GM10847 (cell line): ENCODE data around the gene IPO7.
A peak's percentile ranks its signal among the peaks of the same experiment; 100 is the strongest.

Source experiments
- POLR2A ChIP-seq: IDR thresholded peaks from 2 replicates; pipeline ENCODE4 v1.6.1; 2011; ENCODE audit not compliant: insufficient read length; ENCODE audit errors: extremely low read depth

Gene IPO7

GRCh38 chr11:9396310-9396709 is 11.9 kb downstream of the IPO7 start:
- TF ChIP-seq POLR2A = no peak

GRCh38 chr11:9396752-9397151 is 12.3 kb downstream of the IPO7 start:
- no peak for TF ChIP-seq POLR2A

GRCh38 chr11:9397746-9398680 is 13.6 kb downstream of the IPO7 start:
- TF ChIP-seq POLR2A = no peak

DNA sequence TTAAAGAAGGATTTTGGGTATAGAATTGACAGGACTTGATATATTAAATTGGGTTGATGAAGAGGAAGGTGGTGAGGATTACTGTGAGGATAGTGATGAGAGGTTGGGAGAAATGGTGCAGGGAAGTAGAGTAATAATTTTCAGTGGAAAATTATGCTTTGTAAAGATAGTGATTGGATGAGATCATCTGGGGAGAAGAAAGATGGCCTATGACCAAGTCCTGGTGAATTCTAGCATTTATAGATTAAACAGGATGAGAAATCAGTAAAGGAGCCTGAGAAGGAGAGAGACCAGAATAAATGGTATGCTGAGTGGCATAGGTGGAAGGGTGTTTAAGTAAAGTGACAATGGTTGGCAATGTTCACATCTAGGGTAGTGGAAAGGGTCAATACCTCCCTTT is 15.0 kb downstream of the IPO7 start:
- no peak for TF ChIP-seq POLR2A

- TF ChIP-seq POLR2A = no peak
Measured at GRCh38 chr11:9428706-9429105, 44.3 kb downstream of the IPO7 start.

GRCh38 chr11:9438611-9439010 is 54.2 kb downstream of the IPO7 start:
- TF ChIP-seq POLR2A = no peak

DNA sequence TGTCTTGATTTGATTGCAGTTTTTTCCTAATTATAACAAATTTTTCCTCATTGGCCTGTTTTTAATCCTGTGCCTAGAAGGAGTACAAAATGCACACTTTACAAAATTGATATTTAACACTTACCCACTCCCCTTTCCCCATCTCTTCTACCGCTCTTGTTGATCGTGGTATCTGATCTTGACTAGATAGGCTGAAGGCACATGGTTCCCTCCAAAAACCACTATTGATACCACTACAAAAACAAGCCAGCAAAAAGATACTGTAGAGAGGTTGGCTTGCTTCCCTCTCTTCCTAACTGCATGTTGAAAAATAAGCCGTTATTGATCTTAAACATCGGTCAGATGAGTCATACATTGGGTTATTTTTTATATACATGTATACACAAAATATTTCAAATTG is 61.8 kb downstream of the IPO7 start:
- no peak for TF ChIP-seq POLR2A

DNA sequence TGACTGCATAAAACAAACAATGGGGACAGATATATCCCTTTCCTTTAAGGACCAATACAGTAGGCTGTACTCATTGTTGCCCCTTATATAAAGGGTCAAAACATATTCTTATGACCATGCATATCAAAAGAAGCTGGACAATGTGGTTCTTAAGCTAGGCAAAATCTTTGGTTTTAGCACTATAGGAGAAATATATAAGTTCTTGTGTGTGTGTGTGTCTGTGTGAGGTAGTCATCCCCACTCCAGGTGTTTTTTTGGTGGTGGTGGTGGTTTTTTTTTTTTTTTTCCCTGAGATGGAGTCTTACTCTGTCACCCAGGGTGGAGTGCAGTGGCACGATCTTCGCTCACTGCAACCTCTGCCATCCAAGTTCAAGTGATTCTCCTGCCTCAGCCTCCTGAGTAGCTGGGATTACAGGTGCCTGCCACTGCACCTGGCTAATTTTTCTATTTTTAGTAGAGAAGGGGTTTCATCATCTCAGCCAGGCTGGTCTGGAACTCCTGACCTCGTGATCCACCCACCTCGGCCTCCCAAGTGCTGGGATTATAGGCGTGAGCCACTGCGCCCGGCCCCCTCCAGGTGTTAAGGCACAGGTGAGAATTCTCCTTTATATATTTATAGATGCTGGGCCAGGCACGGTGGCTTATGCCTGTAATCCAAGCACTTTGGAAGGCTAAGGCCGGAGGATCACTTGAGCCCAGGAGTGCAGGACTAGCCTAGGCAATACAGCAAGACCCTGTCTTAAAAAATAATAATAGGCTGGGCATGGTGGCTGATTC is 64.3 kb downstream of the IPO7 start:
- no peak for TF ChIP-seq POLR2A

- no peak for TF ChIP-seq POLR2A
Measured at GRCh38 chr11:9455722-9456121, 71.3 kb downstream of the IPO7 start.

GRCh38 chr11:9459667-9460321 is 75.3 kb downstream of the IPO7 start:
- TF ChIP-seq POLR2A = no peak

GRCh38 chr11:9460322-9461062 is 76.0 kb downstream of the IPO7 start, which contains the start of gene ZNF143:
Gene ZNF143 (plus strand): TSS chr11:9461012. CDS start chr11:9471309, 10,297 bp downstream.
- peak; percentile 84 for TF ChIP-seq POLR2A

- peak; percentile 97 for TF ChIP-seq POLR2A
Measured at GRCh38 chr11:9461063-9461759, 76.8 kb downstream of the IPO7 start.

DNA sequence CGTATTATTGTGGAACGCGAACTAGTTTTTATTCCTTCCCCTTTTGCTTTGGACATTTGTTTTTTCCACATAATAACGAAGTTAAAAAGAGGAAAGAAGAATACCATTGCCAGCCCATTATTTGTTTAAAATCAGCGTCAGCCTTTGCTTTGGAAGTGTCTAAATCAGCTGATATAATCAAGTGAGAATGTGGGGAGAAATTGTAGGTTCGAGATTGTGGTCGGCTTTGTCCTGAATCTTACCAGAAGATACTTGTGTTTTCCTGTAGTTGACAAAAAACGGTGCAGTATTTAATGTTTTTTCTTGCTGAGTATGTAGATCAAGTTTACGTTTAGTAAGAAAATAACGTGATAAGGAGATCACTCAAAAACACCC is 77.3 kb downstream of the IPO7 start:
- no peak for TF ChIP-seq POLR2A

- TF ChIP-seq POLR2A = no peak
Measured at GRCh38 chr11:9462172-9462799, 77.8 kb downstream of the IPO7 start.
